Medulla oblongata (tissue), 1 donor: ENCODE data around the gene NOC3L.
A peak's percentile ranks its signal among the peaks of the same experiment; 100 is the strongest.
"Not testable (repeated sequence)": the region's sequence is repeated elsewhere in the genome, so short reads cannot be mapped to it uniquely, and the experiment has no call there.

Experiments used
- DNase-seq: peaks from one replicate; pipeline ENCODE4 v3.0.0-alpha.2; 2015; ENCODE audit errors: extremely low spot score

The NOC3L gene

GRCh38 chr10:94362360-94363250, at the start of gene NOC3L:
TSS of gene NOC3L (minus strand) at chr10:94362939. CDS start at chr10:94362838, 101 bp downstream.
- peak; percentile 98 for DNase-seq

- no peak for DNase-seq
These were observed 49.7 kb upstream of the NOC3L start for GRCh38 chr10:94412449-94412848.

GRCh38 chr10:94411304-94411703, 48.6 kb upstream of the NOC3L start:
- no peak for DNase-seq

GRCh38 chr10:94409021-94409657, 46.4 kb upstream of the NOC3L start:
- DNase-seq = no peak

- DNase-seq = no peak
These were observed 44.9 kb upstream of the NOC3L start for GRCh38 chr10:94407668-94408067.

GRCh38 chr10:94405406-94405805, 42.7 kb upstream of the NOC3L start:
- DNase-seq = no peak

- peak; percentile 74 for DNase-seq
These were observed 40.9 kb upstream of the NOC3L start for GRCh38 chr10:94403380-94404213.

- DNase-seq = no peak
These were observed 40.2 kb upstream of the NOC3L start for GRCh38 chr10:94402843-94403379.

GRCh38 chr10:94402204-94402842, 39.6 kb upstream of the NOC3L start, which contains the start of gene TBC1D12:
TSS of gene TBC1D12 (plus strand) at chr10:94402541. CDS start at chr10:94402614, 73 bp downstream.
- DNase-seq = peak; percentile 97

GRCh38 chr10:94398762-94399161, 36.0 kb upstream of the NOC3L start:
- no peak for DNase-seq

- no peak for DNase-seq
These were observed 35.0 kb upstream of the NOC3L start for GRCh38 chr10:94397549-94398370.

- not testable (repeated sequence) for DNase-seq
These were observed 29.4 kb upstream of the NOC3L start for GRCh38 chr10:94392117-94392516.

- not testable (repeated sequence) for DNase-seq
These were observed 23.0 kb upstream of the NOC3L start for GRCh38 chr10:94385733-94386132.

GRCh38 chr10:94383530-94383929, 20.8 kb upstream of the NOC3L start:
- no peak for DNase-seq

- no peak for DNase-seq
These were observed 14.1 kb upstream of the NOC3L start for GRCh38 chr10:94376865-94377264.

- DNase-seq = no peak
These were observed 12.6 kb upstream of the NOC3L start for GRCh38 chr10:94375374-94375773.

GRCh38 chr10:94370501-94370900, 7.8 kb upstream of the NOC3L start:
- DNase-seq = peak; percentile 81

- no peak for DNase-seq
These were observed 3.6 kb upstream of the NOC3L start for GRCh38 chr10:94366382-94366781.

GRCh38 chr10:94364482-94364881, 1.7 kb upstream of the NOC3L start:
- no peak for DNase-seq

- no peak for DNase-seq
These were observed 469 bp upstream of the NOC3L start for GRCh38 chr10:94363251-94363565.
